ENCODE data around the gene TESK2. TPM values are rescaled to one million over a fixed set of nuclear protein-coding genes. Genes with fewer than 3 reads are reported as not detected.
A peak's percentile ranks its signal among the peaks of the same experiment; 100 is the strongest.

TESK2 gene
- polyA plus RNA-seq, 3 donors: 3.9 to 13.1 (median 4.1) TPM

- Mint-ChIP-seq H3K27me3 (ENCODE audit: low read depth in 3 of 3) (peaks cover 0 to 6% (median 5%) of the 10 kb centered on the region in 3 donors), H3K4me3 (no peak overlapping the region), H3K36me3 (no peaks in the 10 kb centered on the region), H3K27ac (no peak overlapping the region), H3K4me1 (peaks cover 10% of the 10 kb centered on the region), H3K9me3 (no peaks in the 10 kb centered on the region)
- no peaks in the 10 kb centered on the region for H4K20me1 ChIP-seq (ENCODE audit: insufficient read depth, low read length)
- peak; percentile 75 for TF ChIP-seq CTCF (IDR thresholded peaks at IDR 0.05)
- no peaks in the 10 kb centered on the region for H3K27me3 ChIP-seq (ENCODE audit: control insufficient read depth in 2 of 2, insufficient read depth in 2 of 2, low read length in 2 of 2)
- H3K27ac ChIP-seq (ENCODE audit: low read depth in 1 of 2, low read length in 2 of 2): no peak overlapping the region
- intact Hi-C loops (cut with micrococcal nuclease): loop anchor here (1.0 to 10.0 kb wide), 6 partner anchors 281 to 568 kb away; partner anchors contain the start of genes NASP (in 1 of the 2), RNU5D-1 (in 1 of the 2) and RPS8 (in 1 of the 2)
- H3K4me2 ChIP-seq (replicated peaks; ENCODE audit: extremely low read depth, low read length, poor library complexity, severe bottlenecking): no peak overlapping the region
- H3K9ac ChIP-seq (ENCODE audit: insufficient read depth, low read length, poor library complexity, severe bottlenecking): no peak overlapping the region
- no peaks in the 10 kb centered on the region for H3K79me2 ChIP-seq (ENCODE audit: insufficient read depth, low read length)
- DNase-seq: peak; percentile 46 to 65 (median 62)
- no peaks in the 10 kb centered on the region for H3K9me3 ChIP-seq (replicated peaks in 1 of 2; ENCODE audit: control insufficient read depth in 1 of 2, insufficient read depth in 1 of 2, low read length in 2 of 2)
- H3K36me3 ChIP-seq (replicated peaks in 1 of 2; ENCODE audit: control insufficient read depth in 1 of 2, insufficient read depth in 2 of 2, low read length in 2 of 2): no peaks in the 10 kb centered on the region
- H2AFZ ChIP-seq (ENCODE audit: insufficient read depth, low read depth, low read length, poor library complexity, severe bottlenecking): no peak overlapping the region
- H3K4me3 ChIP-seq (replicated peaks in 1 of 3; ENCODE audit: low read depth in 2 of 3, low read length in 3 of 3): no peak overlapping the region
- H3K4me1 ChIP-seq (ENCODE audit: control insufficient read depth in 1 of 2, insufficient read depth in 2 of 2, low read length in 2 of 2): peaks cover 15 to 18% of the 10 kb centered on the region in 2 donors
- 0% methylated on average over 1 of the region's 4 CpGs for WGBS (ENCODE audit: insufficient coverage)
Measured at GRCh38 chr1:45299981-45300668, 190.8 kb downstream of the TESK2 start.

- Mint-ChIP-seq H3K27me3 (ENCODE audit: low read depth in 3 of 3) (peaks cover 0 to 6% (median 6%) of the 10 kb centered on the region in 3 donors), H3K27ac (no peak overlapping the region), H3K36me3 (no peaks in the 10 kb centered on the region), H3K9me3 (peaks cover 0 to 3% (median under 1%) of the 10 kb centered on the region in 7 donors), H3K4me1 (peaks cover 4% of the 10 kb centered on the region), H3K4me3 (no peak overlapping the region)
- Histone ChIP-seq H3K4me2 (replicated peaks; ENCODE audit: extremely low read depth, low read length, poor library complexity, severe bottlenecking) (no peak overlapping the region), H3K27ac (ENCODE audit: low read depth in 1 of 2, low read length in 2 of 2) (no peak overlapping the region), H3K9ac (ENCODE audit: insufficient read depth, low read length, poor library complexity, severe bottlenecking) (no peak overlapping the region), H3K9me3 (replicated peaks in 1 of 2; ENCODE audit: control insufficient read depth in 1 of 2, insufficient read depth in 1 of 2, low read length in 2 of 2) (no peaks in the 10 kb centered on the region), H3K36me3 (replicated peaks in 1 of 2; ENCODE audit: control insufficient read depth in 1 of 2, insufficient read depth in 2 of 2, low read length in 2 of 2) (no peaks in the 10 kb centered on the region), H3K27me3 (ENCODE audit: control insufficient read depth in 2 of 2, insufficient read depth in 2 of 2, low read length in 2 of 2) (no peaks in the 10 kb centered on the region), H2AFZ (ENCODE audit: insufficient read depth, low read depth, low read length, poor library complexity, severe bottlenecking) (no peak overlapping the region), H4K20me1 (ENCODE audit: insufficient read depth, low read length) (no peaks in the 10 kb centered on the region), H3K4me1 (ENCODE audit: control insufficient read depth in 1 of 2, insufficient read depth in 2 of 2, low read length in 2 of 2) (peaks cover 8 to 11% of the 10 kb centered on the region in 2 donors), H3K4me3 (replicated peaks in 1 of 3; ENCODE audit: low read depth in 2 of 3, low read length in 3 of 3) (no peak overlapping the region), H3K79me2 (ENCODE audit: insufficient read depth, low read length) (no peaks in the 10 kb centered on the region)
- TF ChIP-seq CTCF (IDR thresholded peaks at IDR 0.05): no peak
- no CpG with 5 or more reads among the region's 1 CpG for WGBS (ENCODE audit: insufficient coverage)
- intact Hi-C loops (cut with micrococcal nuclease): loop anchor here in 1 of 2 donors (1.0 kb wide), 1 partner anchor 284 kb away; no protein-coding TSS in a partner anchor
- no peak for DNase-seq
Measured at GRCh38 chr1:45299296-45299695, 191.7 kb downstream of the TESK2 start.

Data from CD14-positive monocyte (primary cell).